Ramos (cell line): ENCODE data around the gene FOXL3.

Experiments used
- in situ Hi-C: fragments of 300-500 bp; cut with MboI; formaldehyde crosslinking; loops from one replicate; pipeline ENCODE4 v1.14.3; 2022; ENCODE audit warnings: low sequenced_read_pairs; ENCODE audit not compliant: unreplicated experiment

FOXL3 gene

DNA sequence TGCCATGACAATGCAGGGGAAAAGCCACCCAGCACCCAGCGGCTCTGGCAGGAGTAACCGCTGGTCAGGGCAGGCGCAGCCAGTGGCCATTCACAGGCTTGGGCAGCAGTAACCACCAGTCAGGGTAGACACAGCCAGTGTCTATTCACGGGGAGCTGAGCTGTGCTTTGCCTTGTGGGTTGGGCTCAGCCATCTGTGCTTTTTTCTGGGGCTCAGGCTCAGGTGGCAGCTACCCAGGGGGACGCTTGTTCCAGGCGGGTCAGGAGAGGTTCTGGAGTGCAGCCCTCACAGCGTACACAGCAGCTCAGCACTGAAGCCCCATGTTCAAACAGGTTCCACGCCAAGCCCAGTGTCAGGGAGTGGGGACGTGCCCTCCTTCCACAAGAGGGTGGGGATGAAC is 28.5 kb downstream of the FOXL3 start:
- in situ Hi-C loops: loop anchor here (10.0 kb wide), 1 partner anchor 456 kb away; no protein-coding TSS in a partner anchor

- in situ Hi-C loops: loop anchor here (10.0 kb wide), 1 partner anchor 456 kb away; no protein-coding TSS in a partner anchor
Observed at GRCh38 chr7:318878-319661, 29.1 kb downstream of the FOXL3 start.

- in situ Hi-C loops: no loop called here
Observed at GRCh38 chr7:320297-320696, 30.3 kb downstream of the FOXL3 start.

- in situ Hi-C loops: no loop called here
Observed at GRCh38 chr7:322111-322671, 32.2 kb downstream of the FOXL3 start.

DNA sequence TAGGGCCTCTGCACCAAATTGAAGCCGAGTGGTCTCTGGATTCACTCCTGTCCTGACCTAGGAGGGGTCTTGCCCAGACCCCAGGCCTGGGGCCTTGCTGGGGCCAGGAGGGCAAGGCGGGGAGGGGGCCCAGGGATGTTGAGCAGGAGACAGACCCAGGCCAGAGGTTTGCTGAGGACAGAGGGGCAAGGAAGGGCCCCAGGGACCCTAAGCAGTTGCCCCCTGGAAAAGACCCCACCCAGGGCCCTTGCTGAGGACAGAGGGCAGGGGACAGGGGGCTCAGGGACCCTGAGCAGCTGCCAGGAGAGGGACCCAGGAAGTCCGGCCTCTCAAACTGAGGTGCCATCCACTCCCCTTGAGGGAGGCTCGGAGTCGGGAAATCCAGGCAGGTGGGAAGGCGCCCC is 32.7 kb downstream of the FOXL3 start:
- in situ Hi-C loops: no loop called here

DNA sequence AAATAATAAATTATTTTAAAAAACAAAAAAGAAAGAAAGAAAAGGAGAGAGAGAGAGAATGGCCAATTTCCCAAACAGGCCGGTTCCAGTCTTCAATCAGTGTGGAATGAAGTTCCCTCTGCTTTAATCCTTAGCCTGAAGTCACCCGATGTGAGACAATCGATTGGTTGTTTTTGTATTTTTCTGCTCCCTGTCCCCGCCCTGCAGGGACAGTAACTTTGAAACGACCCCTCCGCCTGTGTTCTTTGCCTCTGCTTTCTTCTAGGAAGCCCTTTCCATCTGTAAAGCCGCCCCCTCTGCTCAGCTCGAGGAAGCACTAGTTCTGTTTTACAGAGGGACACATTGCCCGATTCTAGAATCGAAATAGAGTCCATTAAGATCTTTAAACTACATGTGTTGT is 33.4 kb downstream of the FOXL3 start:
- in situ Hi-C loops: no loop called here

DNA sequence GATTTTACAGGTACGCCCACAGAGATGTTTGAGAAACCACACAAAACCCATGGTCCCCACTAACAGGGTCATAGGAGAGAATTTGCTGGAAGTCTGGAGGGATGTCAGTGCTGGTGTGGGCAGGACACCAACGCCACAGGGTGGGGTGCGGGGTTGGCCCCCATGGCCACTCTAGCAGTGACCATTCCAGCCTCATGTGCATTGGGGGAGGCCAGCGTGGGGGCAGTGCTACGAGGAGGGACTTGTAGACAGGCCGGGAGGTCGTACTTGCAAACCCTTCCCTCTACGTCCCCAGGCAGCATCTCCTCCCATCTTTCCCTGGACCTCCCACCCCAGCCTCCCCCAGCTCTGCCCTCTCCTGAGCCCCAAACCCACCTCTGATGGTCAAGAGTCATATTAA is 34.0 kb downstream of the FOXL3 start:
- in situ Hi-C loops: no loop called here

DNA sequence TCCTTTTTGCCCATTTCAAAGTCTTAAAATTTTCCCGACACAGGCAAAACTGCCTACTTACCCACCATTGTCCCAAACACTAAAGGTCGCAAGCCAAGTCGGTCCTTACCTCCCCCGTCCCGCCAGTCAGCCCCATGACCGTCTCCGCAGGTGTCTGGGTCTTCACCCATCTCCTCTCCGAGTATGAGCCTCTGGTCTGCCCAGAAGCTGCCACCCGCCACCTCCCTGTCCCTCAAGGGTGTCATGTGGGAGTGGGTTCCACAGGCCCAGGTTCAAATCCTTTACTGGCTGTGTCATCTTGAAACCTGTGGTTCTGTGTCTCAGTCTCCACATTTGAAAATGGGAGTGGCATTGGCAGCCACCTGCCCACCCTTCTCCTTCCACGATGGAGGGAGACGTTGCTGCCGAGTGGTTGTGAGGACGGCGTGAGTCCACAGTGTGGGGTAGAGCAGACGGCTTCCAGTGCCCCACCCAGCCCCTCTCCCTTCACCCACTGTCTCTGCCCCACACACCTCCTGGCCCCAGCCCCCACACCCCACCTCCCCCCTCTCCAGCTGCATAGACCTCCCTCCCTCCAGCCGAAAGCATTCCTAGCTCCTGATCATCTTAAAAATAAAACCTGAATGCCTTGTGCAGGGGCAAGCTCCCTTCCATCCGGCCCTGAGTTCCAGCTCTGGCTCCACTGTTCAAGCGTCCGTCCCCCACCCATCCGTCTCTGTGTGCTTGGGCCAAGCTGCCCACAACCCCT is 35.3 kb downstream of the FOXL3 start:
- in situ Hi-C loops: no loop called here

- in situ Hi-C loops: no loop called here
Observed at GRCh38 chr7:325811-326210, 35.8 kb downstream of the FOXL3 start.

DNA sequence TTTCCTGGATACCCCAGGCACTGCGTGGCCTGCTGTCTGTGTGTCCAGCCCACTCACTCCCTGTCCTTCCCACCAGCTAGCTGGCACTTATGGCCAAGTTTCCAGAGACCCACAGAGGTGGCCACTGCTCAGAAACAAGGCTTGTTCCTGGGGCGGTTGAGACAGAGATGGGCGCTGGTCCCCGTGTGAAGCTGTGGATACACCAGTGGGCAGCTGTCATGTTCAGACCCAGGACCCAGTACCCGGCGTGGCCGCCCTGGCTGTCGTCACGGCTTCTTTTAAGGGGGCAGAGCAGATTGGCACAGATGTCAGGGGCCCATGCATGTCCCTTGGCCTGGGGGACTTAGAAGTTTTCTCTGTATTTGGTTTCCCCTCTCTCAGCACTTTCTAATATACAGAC is 36.3 kb downstream of the FOXL3 start:
- in situ Hi-C loops: no loop called here

GRCh38 chr7:326809-327232 is 36.9 kb downstream of the FOXL3 start:
- in situ Hi-C loops: no loop called here

DNA sequence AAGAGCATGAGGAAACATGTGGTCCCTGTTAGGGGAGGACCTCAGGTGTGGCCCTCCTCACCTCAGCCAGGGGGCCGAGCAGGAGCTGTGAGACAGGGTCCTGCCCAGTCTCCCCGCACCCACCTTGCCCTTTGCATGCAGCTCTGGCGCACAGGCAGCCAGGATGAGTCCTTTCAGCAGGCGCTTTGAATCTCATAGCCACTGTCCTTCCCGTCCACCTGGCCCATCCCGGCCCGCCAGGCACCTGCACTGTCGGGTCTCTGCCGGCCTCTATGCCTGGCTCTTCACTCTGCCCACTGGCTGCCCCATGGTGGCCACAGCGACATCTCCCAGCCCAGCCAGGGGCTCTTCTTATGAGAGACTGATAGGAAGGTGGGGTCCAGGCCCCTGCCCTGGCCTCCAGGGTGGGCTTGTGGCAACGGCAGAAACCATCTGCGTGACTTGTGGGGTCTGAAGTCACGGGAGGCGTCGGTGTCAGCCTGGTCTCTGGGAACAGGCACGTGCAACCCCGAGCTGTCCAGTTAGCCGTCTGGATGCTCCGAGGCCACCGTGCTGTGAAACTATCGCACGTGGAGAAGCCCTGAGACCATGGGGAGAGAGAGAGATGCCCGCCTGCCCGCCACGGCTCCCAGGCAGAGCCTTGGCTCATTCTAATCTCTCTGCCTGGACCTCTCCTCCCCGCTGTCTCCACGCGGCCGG is 37.4 kb downstream of the FOXL3 start:
- in situ Hi-C loops: no loop called here

GRCh38 chr7:327991-328702 is 38.2 kb downstream of the FOXL3 start:
- in situ Hi-C loops: no loop called here

- in situ Hi-C loops: no loop called here
Observed at GRCh38 chr7:329691-330281, 39.8 kb downstream of the FOXL3 start.

DNA sequence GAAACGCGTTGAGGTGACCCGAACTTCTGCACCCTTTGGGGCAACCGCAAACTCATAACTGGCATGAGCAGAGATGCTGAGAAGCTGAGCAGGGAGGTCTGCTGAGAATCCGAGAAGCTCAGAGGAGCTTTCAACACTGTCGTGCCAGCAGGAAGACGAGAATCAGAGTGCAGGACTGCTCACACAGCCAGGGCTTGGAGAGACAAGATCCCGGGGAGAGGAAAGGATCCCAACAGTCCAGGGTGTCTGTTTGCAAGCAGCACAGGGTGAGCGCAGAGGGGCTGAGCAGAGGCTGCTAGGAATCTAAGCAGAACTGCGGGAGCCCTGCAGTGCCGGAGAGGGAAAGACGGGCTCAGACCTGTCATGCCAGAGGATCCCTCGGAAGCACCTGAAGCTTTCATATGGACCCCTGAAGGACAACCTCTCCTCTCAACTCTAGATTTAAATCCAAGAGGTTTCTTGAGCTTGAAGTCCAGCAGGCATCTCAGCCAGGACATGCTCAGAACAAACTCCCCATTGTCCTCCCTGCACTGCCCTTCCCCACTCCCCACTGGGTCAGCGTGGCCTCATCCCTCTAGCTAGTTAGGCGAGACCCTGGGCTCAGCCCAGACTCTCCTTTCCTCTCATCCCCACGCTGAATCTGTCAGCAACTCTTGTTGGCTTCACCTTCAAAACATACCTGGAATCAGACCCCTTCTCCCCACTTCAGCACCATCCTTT is 40.7 kb downstream of the FOXL3 start:
- in situ Hi-C loops: no loop called here

GRCh38 chr7:332020-332517 is 42.1 kb downstream of the FOXL3 start:
- in situ Hi-C loops: no loop called here

- in situ Hi-C loops: no loop called here
Observed at GRCh38 chr7:332646-333392, 42.8 kb downstream of the FOXL3 start.

DNA sequence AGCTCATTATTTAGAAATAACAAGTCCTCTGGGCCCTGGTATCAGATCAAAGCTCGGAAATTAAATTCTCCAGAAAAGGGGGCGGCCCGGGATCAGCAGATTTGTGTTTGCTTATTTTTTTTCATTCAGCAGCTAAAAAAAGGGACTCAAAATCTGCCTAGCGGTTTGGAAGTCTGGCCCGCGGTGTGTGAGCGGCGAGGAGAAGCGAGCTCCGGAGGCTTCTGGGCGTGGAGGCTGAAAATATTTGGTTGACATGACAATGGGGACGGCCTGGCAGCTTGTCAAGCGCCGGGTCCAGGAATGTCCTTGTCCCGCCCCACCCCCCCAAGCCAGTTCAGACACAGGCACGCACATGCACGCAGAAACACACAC is 43.4 kb downstream of the FOXL3 start:
- in situ Hi-C loops: no loop called here
